Gastroesophageal sphincter (tissue), 4 donors: ENCODE data around the gene IL1B. TPM values are rescaled to one million over a fixed set of nuclear protein-coding genes. Genes with fewer than 3 reads are reported as not detected.

Experiments
- ATAC-seq: fragments of 150-250 bp; one replicate; pipeline ENCODE4 v1.9.1; 2016; ENCODE audit warnings: mild to moderate bottlenecking, moderate library complexity
- H3K27ac ChIP-seq, 4 donors: fragments of 200-600 bp; sonication (generic) in 3 of 4; 1 replicate in 3 of 4; 2 replicates in 1 of 4; pipeline ENCODE4 v1.5.1; 2016 to 2019
- H3K27me3 ChIP-seq: fragments of 200-600 bp; sonication (generic); one replicate; pipeline ENCODE4 v1.5.1; 2019
- H3K36me3 ChIP-seq, 2 donors: fragments of 200-600 bp; sonication (generic); one replicate each; pipeline ENCODE4 v1.5.1; 2019; ENCODE audit warnings: control low read depth in 1 of 2
- H3K4me1 ChIP-seq, 3 donors: fragments of 200-600 bp; sonication (generic); 1 replicate in 2 of 3; 2 replicates in 1 of 3; pipeline ENCODE4 v1.5.1; 2016 to 2019; ENCODE audit warnings: control low read depth in 2 of 3
- H3K4me3 ChIP-seq, 2 donors: fragments of 200-600 bp; sonication (generic); one replicate each; pipeline ENCODE4 v1.5.1; 2019; ENCODE audit warnings: mild to moderate bottlenecking in 1 of 2, moderate library complexity in 1 of 2
- H3K9me3 ChIP-seq, 3 donors: fragments of 200-600 bp; sonication (generic); one replicate each; pipeline ENCODE4 v1.5.1; 2017 to 2019; ENCODE audit warnings: control low read depth in 2 of 3
- EP300 ChIP-seq: sonication (generic); formaldehyde crosslinking; IDR thresholded peaks from one replicate; pipeline ENCODE4 v1.6.1; 2017; ENCODE audit warnings: antibody characterized with exemption, mild to moderate bottlenecking
- POLR2A ChIP-seq, 2 donors: fragments of 450-650 bp; IDR thresholded peaks; one replicate each; pipeline ENCODE4 v1.6.1; 2017; ENCODE audit warnings: antibody characterized with exemption in 2 of 2, mild to moderate bottlenecking in 2 of 2, moderate library complexity in 1 of 2
- POLR2AphosphoS5 ChIP-seq: sonication (generic); formaldehyde crosslinking; IDR thresholded peaks from one replicate; pipeline ENCODE4 v1.6.1; 2017; ENCODE audit warnings: antibody characterized with exemption
- WGBS, 2 donors: methylation state at CpG; one replicate each; pipeline ENCODE4 v1.1.5; 2018; ENCODE audit warnings: low coverage in 1 of 2; 5-methylcytosine and 5-hydroxymethylcytosine counted together
- total RNA-seq, 4 donors: library from RNA; depleted of rRNA; stranded (reverse); fragments of >200 nt; gene quantifications; one replicate each; pipeline ENCODE4 v1.1.0, GENCODE V29; 2016
- TF ChIP-seq, protein P1 (sequence below), 4 experiments: fragments of 200-600 bp in 2 of 4; fragments of 450-650 bp in 2 of 4; sonication (generic) in 1 of 4; IDR thresholded peaks; one replicate each; pipeline ENCODE4 v1.5.1; 2017 to 2019; ENCODE audit warnings: antibody characterized with exemption in 4 of 4, mild to moderate bottlenecking in 2 of 4, moderate library complexity in 2 of 4

The IL1B gene
- total RNA-seq, 4 donors from 2014 or later: 2.7 to 3.2 TPM; not detected in 2

DNA sequence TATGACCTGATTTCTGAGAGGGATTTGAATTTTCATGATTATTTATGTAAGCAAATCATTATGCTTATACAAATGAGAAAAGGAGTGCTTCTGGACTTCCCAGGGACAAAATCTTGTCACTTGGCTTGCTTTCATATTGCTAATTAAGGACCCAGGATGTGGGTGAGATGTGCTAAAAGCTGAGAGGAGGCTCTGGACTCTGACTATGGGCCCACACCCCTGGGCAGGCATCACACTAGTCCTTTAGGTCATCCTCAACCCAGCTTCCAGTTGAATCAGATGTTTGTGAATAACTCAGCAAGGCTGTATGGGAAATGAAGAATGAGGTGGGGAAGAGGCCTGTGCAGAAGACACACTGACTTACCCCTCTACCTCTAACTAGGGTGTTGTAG lies 11.9 kb downstream of the IL1B start:
- TF ChIP-seq POLR2A (IDR thresholded peaks at IDR 0.05) (no peak), POLR2AphosphoS5 (no peak), EP300 (no peak)
- TF ChIP-seq, protein P1, sequence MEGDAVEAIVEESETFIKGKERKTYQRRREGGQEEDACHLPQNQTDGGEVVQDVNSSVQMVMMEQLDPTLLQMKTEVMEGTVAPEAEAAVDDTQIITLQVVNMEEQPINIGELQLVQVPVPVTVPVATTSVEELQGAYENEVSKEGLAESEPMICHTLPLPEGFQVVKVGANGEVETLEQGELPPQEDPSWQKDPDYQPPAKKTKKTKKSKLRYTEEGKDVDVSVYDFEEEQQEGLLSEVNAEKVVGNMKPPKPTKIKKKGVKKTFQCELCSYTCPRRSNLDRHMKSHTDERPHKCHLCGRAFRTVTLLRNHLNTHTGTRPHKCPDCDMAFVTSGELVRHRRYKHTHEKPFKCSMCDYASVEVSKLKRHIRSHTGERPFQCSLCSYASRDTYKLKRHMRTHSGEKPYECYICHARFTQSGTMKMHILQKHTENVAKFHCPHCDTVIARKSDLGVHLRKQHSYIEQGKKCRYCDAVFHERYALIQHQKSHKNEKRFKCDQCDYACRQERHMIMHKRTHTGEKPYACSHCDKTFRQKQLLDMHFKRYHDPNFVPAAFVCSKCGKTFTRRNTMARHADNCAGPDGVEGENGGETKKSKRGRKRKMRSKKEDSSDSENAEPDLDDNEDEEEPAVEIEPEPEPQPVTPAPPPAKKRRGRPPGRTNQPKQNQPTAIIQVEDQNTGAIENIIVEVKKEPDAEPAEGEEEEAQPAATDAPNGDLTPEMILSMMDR (IDR thresholded peaks at IDR 0.05): no peak
- H3K36me3 ChIP-seq: no peaks in the 10 kb centered on the region
- no peak for ATAC-seq

DNA sequence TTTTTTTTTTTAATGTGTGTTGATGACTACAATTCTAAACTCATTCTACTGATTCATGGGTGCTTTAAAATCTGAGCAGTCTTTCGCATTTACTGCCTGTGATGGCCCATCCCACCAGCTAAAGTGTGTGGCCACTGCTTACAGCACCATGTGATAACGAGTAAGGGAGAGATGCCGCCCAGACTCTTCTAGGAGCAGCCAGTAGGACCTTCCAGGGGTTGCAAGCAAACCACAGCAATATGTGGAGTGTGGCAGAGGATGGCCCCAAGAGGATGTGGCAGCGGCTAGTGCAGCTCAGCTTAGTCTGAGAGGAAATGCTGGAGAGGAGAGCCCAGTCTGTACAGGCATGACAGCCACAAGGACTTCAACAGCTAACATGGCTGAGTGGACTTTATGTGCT lies 14.9 kb downstream of the IL1B start:
- TF ChIP-seq POLR2AphosphoS5 (no peak), POLR2A (IDR thresholded peaks at IDR 0.05) (no peak), EP300 (no peak)
- TF ChIP-seq, protein P1 (IDR thresholded peaks at IDR 0.05): no peak
- peaks cover 0 to 15% (median 0%) of the 10 kb centered on the region in 3 donors for H3K4me1 ChIP-seq
- WGBS, 2 donors: 90% methylated on average over 2 of the region's 4 CpGs; no CpG with 5 or more reads in 1 of the 2 donors
- no peaks in the 10 kb centered on the region for H3K27me3 ChIP-seq
- ATAC-seq: no peak
- H3K27ac ChIP-seq: no peak overlapping the region
- H3K36me3 ChIP-seq: no peaks in the 10 kb centered on the region
- H3K4me3 ChIP-seq: no peak overlapping the region
- no peaks in the 10 kb centered on the region for H3K9me3 ChIP-seq

More for the DNA sequence above, 11.9 kb downstream of the IL1B start:
- Histone ChIP-seq H3K27ac (no peak overlapping the region), H3K27me3 (no peaks in the 10 kb centered on the region), H3K9me3 (no peaks in the 10 kb centered on the region), H3K4me1 (peaks cover 0 to 15% (median 0%) of the 10 kb centered on the region in 3 donors), H3K4me3 (no peak overlapping the region)

DNA sequence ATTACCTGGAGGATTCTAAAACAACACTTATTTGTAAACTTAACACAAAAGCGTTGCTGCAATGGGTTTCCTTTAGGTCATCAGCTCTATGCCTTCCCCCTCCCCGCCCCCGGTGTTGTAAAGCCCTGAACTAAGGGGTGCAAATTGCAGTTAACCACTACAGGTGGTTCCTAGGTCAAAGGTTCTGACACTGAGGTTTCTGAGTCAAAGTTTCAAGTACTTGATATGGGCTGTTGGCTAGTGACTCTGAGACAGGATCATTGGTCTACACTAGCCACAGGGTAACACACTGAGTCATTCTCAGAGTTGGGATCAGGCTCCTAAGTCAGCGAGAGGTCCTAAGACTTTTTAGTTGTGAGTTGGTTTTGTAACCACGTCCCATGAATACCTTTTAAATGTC lies 15.4 kb downstream of the IL1B start:
- Histone ChIP-seq H3K27ac (no peak overlapping the region), H3K9me3 (no peaks in the 10 kb centered on the region), H3K4me3 (no peak overlapping the region), H3K4me1 (peaks cover 0 to 15% (median 0%) of the 10 kb centered on the region in 3 donors), H3K36me3 (no peaks in the 10 kb centered on the region), H3K27me3 (no peaks in the 10 kb centered on the region)
- ATAC-seq: no peak
- TF ChIP-seq, protein P1 (IDR thresholded peaks at IDR 0.05): no peak
- TF ChIP-seq EP300 (no peak), POLR2AphosphoS5 (no peak), POLR2A (IDR thresholded peaks at IDR 0.05) (no peak)
- 82 to 93% methylated on average over 2 to 5 of the region's 5 CpGs for WGBS, 2 donors

DNA sequence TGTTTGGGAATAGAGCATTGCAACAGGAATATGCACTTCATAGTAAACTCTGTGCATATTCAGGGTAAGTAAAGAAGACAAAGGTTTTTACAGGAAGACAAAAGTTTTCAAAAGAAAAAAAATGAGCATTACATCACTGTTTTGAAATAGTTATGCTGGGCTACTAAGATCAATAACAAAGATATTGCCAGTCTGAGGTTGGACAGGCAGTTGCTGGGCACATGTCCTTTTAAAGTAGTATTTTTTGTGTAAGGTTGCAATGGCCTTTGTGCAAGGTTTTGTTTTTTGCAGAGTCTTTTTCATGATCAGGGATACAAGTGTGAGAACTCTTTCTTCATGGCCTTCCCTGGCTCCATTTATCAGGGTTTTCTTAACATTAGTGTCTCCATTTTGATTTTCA lies 16.2 kb downstream of the IL1B start:
- Histone ChIP-seq H3K4me1 (peaks cover 0 to 14% (median 0%) of the 10 kb centered on the region in 3 donors), H3K36me3 (no peaks in the 10 kb centered on the region), H3K27me3 (no peaks in the 10 kb centered on the region), H3K27ac (no peak overlapping the region), H3K4me3 (no peak overlapping the region), H3K9me3 (no peaks in the 10 kb centered on the region)
- no peak for ATAC-seq
- TF ChIP-seq POLR2AphosphoS5 (no peak), EP300 (no peak), POLR2A (IDR thresholded peaks at IDR 0.05) (no peak)
- TF ChIP-seq, protein P1 (IDR thresholded peaks at IDR 0.05): no peak

DNA sequence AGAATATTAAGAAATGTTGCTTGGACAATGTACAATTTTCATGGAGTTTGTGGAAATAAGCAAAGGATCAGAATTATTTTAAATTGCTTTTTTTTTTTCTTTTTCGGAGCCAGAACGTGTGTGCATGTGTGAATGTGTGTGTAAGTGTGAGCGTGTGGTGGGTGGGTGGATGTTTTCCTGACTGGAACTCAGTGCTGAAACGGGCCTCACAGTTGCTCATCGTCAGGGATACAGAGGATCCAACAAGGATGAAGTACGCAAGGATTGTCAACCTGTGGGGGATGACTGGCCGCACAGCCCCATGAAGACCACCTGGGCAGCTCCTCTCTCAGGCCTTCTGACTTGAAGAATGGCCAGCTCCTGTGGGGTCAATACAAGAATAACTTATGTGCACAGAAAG lies 17.5 kb downstream of the IL1B start:
- TF ChIP-seq POLR2A (IDR thresholded peaks at IDR 0.05): no peak
- TF ChIP-seq, protein P1 (IDR thresholded peaks at IDR 0.05): no peak
- TF ChIP-seq POLR2AphosphoS5: no peak
- no peak for TF ChIP-seq EP300
- no peaks in the 10 kb centered on the region for H3K9me3 ChIP-seq
- no peaks in the 10 kb centered on the region for H3K36me3 ChIP-seq
- no peak overlapping the region for H3K27ac ChIP-seq
- 72 to 85% methylated on average over 5 to 6 of the region's 7 CpGs for WGBS, 2 donors
- ATAC-seq: no peak
- H3K4me1 ChIP-seq: peaks cover 0 to 2% (median 0%) of the 10 kb centered on the region in 3 donors
- H3K27me3 ChIP-seq: no peaks in the 10 kb centered on the region
- no peak overlapping the region for H3K4me3 ChIP-seq
